GM19238 (cell line): ENCODE results near the gene GGT6.

ENCODE experiments used
- DNase-seq: peaks from one replicate; pipeline ENCODE4 v3.0.0; 2011; ENCODE audit warnings: low spot score; ENCODE audit not compliant: insufficient read length

GGT6 gene

GRCh38 chr17:4551796-4552525 lies 8.4 kb downstream of the GGT6 start:
- no peak for DNase-seq

- no peak for DNase-seq
These were observed 9.2 kb downstream of the GGT6 start for GRCh38 chr17:4551141-4551540.

GRCh38 chr17:4550534-4551039 lies 9.8 kb downstream of the GGT6 start:
- DNase-seq: no peak

GRCh38 chr17:4549781-4550533 lies 10.4 kb downstream of the GGT6 start:
- no peak for DNase-seq

GRCh38 chr17:4548721-4549531 lies 11.5 kb downstream of the GGT6 start:
- no peak for DNase-seq

GRCh38 chr17:4548061-4548461 lies 12.3 kb downstream of the GGT6 start:
- DNase-seq: no peak

GRCh38 chr17:4547118-4547906 lies 13.1 kb downstream of the GGT6 start:
- no peak for DNase-seq

GRCh38 chr17:4545217-4545951 lies 15.0 kb downstream of the GGT6 start:
- DNase-seq: no peak

GRCh38 chr17:4544951-4545216 lies 15.5 kb downstream of the GGT6 start:
- DNase-seq: no peak

GRCh38 chr17:4544135-4544950 lies 16.0 kb downstream of the GGT6 start:
- no peak for DNase-seq

- no peak for DNase-seq
These were observed 16.8 kb downstream of the GGT6 start for GRCh38 chr17:4543557-4544026.

GRCh38 chr17:4542726-4543191 lies 17.6 kb downstream of the GGT6 start:
- no peak for DNase-seq

GRCh38 chr17:4542003-4542725 lies 18.2 kb downstream of the GGT6 start:
- no peak for DNase-seq

GRCh38 chr17:4541328-4542002 lies 18.9 kb downstream of the GGT6 start:
- no peak for DNase-seq

GRCh38 chr17:4540687-4541327 lies 19.6 kb downstream of the GGT6 start:
- DNase-seq: no peak

GRCh38 chr17:4540224-4540651 lies 20.1 kb downstream of the GGT6 start:
- no peak for DNase-seq

- DNase-seq: no peak
These were observed 20.7 kb downstream of the GGT6 start for GRCh38 chr17:4539576-4540223.
